GM21528 (cell line): ENCODE data around the gene RERE.
"Not testable (repeated sequence)": the region's sequence is repeated elsewhere in the genome, so short reads cannot be mapped to it uniquely, and the experiment has no call there.

Experiments
- ATAC-seq: cut with Tn5 transposase; IDR thresholded peaks from one replicate; pipeline ENCODE4 v1.9.1; 2021; ENCODE audit warnings: mild to moderate bottlenecking, moderate library complexity; ENCODE audit not compliant: unreplicated experiment, low FRiP score

RERE gene

DNA sequence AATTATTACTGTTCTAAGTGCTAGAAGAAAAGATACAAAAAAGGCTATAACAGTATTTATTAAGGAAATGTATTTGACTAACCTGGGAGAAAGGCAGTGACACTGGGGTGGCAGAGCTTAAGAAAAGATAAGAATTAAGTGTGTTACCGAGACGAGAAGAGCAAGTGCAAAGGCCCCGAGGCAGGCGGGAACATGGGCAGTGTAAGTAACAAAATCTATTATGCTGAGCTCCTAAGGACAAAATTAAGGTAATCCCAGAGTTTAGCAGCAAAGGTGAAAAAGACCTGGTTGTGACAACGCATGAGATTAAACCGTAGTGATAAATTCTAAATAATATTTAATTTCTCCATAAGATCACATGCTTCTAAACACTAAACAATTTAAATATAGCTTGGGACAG lies 167.6 kb downstream of the RERE start:
- ATAC-seq = no peak

DNA sequence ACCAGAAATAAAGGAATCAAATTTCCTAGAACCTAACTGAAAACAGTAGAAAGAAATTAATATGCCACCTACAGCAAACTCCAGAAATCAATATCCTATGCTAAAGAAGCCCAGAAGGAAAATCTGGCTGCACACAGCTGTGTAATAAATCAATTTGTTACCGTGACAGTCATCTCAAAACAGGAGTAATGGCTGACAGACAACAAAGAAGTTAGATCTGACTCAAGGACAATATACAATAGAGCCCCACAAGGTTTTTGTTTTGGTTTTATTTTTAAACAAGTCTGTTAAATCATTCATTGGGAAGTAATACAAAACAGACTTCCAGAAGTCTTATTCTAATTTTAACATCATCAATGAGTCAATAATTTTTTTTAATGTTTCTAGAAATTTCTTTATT lies 168.4 kb downstream of the RERE start:
- no peak for ATAC-seq

- ATAC-seq = no peak
Measured at GRCh38 chr1:8646996-8647395, 170.4 kb downstream of the RERE start.

DNA sequence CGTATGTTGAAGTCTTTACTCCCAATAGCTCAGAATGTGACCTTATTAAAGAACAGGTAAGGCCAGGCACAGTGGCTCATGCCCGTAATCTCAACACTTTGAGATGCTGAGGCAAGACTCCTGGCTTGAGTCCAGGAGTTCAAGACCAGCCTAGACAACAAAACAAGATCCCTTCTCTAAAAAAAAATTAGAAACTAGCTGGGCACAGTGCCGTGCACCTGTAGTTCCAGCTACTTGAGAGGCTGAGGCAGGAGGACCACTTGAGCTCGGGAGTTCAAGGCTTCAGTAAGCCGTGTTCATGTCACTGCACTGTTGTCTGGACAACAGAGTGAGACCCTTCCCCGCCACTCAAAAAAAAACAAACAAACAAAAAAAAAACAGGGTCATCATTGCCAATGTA lies 171.3 kb downstream of the RERE start:
- no peak for ATAC-seq

DNA sequence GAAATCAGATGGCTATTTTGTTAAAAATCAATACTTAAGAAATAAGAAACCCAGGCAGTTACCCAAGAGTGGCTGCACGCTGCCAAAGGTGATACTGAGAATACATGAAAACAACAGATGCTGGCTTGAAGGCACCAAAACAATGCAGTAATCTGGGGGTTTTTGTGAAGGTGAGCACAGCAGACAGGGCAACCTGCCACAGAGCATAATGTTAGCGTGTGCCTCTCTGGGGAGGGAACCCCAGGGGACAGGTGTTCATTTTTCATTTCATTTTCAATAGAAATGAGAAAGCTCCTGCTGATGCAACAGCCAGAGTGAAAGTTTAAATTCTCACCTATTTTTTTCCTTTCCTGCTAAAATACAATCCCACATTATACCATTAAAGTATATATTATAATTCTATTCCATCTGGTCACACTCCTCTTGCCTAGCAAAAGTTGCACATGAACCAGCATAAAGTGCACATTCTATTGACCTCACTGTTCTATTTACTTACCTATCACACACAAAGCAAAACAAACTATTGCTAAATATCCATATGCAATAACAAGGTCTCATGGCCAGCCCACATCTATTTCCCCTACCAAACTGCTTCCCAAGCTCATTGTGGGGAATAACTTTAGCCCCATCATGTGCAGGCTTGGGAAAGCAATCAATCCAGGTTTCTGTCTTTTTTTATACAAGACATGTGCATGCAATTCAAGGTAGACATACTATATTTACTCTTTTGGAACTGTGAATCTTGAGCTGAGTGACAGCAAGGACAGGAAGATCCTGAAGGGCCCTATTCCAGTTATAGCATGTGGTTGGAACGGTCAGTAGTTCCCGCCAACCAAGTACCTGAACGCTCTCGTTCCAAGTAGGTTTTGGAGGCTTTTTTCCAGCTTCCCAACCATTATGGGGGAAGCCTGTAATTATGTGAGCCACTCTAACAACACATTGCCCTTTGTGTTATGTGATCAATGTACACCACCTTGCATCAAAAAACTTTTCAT lies 173.6 kb downstream of the RERE start:
- peak; percentile 73 for ATAC-seq

DNA sequence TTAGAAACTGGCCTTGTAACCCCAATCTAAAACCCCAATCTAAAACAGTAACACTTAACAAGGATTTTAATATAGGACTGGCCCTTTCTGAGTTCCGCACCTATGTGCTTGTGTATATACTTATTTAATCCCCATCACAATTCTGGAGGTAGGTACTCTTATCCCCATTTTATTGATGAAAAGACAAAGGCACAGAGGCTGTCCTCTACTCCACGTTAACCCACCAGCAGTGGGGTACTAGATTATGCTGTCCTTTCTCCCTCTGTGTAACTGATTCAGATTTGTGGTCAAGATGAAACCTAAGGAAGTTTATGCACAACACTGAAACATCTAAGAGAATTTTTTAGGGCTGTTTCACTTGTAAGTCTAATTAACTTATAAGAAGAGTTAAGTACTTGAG lies 175.3 kb downstream of the RERE start:
- ATAC-seq = no peak

- ATAC-seq = no peak
Measured at GRCh38 chr1:8641377-8641997, 176.0 kb downstream of the RERE start.

DNA sequence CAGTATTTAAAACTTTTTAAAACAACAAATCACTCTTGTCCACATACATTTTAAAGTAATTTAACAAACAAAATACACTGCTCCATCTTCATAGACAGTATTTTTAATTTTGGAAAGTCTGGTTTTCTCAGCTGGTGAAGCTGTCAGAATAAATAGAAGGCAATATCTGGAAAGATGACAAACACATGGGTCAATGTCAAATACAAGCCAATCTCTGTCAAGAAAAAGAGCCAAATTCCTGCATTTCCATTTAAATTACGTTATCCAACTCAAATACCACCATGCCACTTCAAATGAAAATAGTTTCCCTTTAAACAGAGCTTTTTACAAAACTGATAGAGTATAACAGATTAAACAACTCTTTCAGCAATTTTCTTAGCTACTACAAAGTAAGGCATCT lies 176.5 kb downstream of the RERE start:
- no peak for ATAC-seq

- ATAC-seq = no peak
Measured at GRCh38 chr1:8639148-8639547, 178.3 kb downstream of the RERE start.

- no peak for ATAC-seq
Measured at GRCh38 chr1:8633741-8634501, 183.5 kb downstream of the RERE start.

DNA sequence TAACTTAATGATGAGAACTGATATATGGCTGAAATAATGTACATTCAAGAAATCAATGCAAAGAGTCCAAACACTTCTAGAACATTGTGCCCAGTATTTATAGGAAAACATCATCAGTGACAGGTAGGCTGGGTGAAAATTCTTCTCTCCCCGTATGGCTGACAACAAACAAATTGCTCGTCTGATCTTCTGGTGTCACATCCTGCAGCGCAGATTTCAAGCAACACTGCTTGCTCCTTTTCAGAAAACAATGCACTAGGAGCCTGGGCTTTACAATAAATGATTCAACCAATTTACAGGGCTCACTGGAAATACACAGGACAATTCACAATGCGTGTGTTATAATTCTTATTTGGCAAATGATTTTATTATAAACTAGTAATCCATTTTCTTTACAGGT lies 185.3 kb downstream of the RERE start:
- no peak for ATAC-seq

- ATAC-seq = no peak
Measured at GRCh38 chr1:8631163-8631562, 186.3 kb downstream of the RERE start.

DNA sequence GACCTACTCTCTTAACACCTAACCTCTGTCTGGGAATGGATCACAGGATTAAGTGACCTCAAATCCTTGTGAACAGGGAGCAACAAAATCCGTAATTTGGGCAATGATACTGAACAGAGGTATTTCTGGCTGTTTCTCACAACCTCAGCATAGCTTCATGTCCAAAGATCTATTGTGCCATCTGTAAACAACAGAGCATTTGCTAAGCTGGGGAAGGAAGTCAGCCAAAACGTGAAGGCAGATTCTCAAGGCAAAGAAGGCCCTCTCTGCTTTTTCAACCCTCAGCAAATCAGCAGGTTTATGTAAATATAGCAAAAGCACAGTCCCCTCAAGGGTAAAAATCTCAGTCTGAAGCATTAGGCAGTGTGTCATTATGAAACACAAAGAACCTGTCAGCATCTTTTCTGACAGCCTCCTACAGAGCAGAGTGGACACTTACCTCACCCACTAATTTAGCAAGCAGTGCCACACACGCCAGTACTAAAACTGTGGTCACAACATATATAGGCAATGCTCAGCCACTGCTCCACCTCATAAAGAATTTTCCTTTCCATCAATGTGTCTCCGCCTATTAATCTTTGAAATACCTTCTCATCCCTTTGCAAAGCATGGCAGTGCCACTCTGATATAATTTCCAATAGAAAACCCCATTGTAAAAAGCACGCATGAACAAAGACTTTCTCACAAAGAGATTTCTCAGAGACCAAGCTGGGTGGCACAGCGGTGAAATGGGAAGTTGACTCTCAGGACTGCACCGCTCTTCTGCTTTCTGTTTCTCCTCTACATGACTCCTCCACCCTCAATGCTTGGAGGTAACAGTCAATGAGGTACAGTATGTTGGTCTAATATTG lies 188.0 kb downstream of the RERE start:
- peak; percentile 64 for ATAC-seq

GRCh38 chr1:8628606-8629005 lies 188.8 kb downstream of the RERE start:
- ATAC-seq = no peak

- no peak for ATAC-seq
Measured at GRCh38 chr1:8627728-8628127, 189.7 kb downstream of the RERE start.

GRCh38 chr1:8625981-8626898 lies 191.2 kb downstream of the RERE start:
- no peak for ATAC-seq

GRCh38 chr1:8625491-8625890 lies 191.9 kb downstream of the RERE start:
- ATAC-seq = no peak

DNA sequence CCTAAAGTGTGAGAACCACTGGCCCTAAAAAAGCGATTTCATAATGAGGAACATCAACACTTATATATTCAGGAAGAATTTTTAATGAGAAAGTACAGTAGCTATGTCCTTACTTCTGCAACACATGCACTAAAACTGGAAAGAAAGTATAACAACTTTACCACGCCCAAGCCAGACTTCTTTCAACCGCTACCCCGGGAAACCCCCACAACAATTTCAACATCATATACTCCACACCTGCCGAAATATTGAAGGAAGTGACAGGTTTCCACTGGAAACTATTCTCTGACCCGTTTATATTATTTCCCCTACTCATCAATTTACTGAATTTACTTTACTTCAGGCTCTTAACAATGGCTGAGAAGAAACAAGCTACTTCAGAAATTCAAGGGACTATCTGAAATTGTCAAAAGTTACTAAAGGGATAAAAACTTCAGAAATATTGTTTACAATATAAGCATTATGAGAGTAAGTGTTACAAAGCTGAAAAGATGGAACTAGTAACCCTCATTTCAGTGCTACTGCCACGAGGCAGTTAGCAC lies 193.7 kb downstream of the RERE start:
- not testable (repeated sequence) for ATAC-seq

DNA sequence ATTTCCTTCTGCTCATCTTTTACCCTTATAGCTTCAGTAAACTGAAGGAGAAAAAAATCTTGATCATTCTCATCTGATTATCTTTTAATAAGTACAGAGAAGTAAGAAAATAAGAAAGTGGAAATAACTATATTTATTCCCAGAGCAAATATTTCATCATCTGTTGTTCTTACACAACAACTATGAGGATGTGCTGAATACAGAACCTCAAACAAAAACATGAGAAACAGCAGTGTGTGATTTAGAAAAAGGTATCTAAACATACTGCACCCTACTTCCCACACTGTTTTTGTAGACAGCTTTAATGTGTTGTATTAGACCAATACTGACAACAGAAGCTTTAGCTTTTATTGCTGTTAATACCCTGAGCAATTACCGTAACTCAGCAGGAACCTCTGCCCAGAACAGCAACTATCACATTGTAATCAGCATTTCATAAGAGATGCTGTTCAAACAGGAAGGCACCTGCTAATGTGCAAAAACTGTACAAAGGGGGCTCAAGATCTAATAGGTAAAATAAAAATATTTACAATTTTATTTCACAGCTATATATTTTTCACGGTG lies 195.6 kb downstream of the RERE start:
- ATAC-seq = not testable (repeated sequence)
